ENCODE measurements around the gene PDE2A.

Gene PDE2A

GRCh38 chr11:72634016-72634415 lies 40.2 kb downstream of the PDE2A start:
- no peak for DNase-seq

GRCh38 chr11:72633068-72633467 lies 41.2 kb downstream of the PDE2A start:
- no peak for DNase-seq

GRCh38 chr11:72631806-72632731 lies 42.2 kb downstream of the PDE2A start:
- no peak for DNase-seq

- DNase-seq, result no peak
These were observed 43.9 kb downstream of the PDE2A start for GRCh38 chr11:72630104-72630852.

GRCh38 chr11:72629266-72629665 lies 45.0 kb downstream of the PDE2A start:
- DNase-seq, result no peak

GRCh38 chr11:72627594-72628281 lies 46.5 kb downstream of the PDE2A start:
- no peak for DNase-seq

GRCh38 chr11:72626414-72626936 lies 47.7 kb downstream of the PDE2A start:
- no peak for DNase-seq

GRCh38 chr11:72625691-72626413 lies 48.4 kb downstream of the PDE2A start:
- DNase-seq, result no peak

GRCh38 chr11:72624496-72625201 lies 49.6 kb downstream of the PDE2A start:
- peak in 1 of 2 donors; percentile 55 for DNase-seq

- no peak for DNase-seq
These were observed 51.2 kb downstream of the PDE2A start for GRCh38 chr11:72623052-72623451.

GRCh38 chr11:72621008-72621610 lies 53.1 kb downstream of the PDE2A start:
- DNase-seq, result no peak

- DNase-seq, result no peak
These were observed 55.4 kb downstream of the PDE2A start for GRCh38 chr11:72618803-72619202.

- no peak for DNase-seq
These were observed 57.0 kb downstream of the PDE2A start for GRCh38 chr11:72617080-72617762.

- no peak for DNase-seq
These were observed 57.6 kb downstream of the PDE2A start for GRCh38 chr11:72616655-72617054.

GRCh38 chr11:72615329-72615728 lies 58.9 kb downstream of the PDE2A start:
- no peak for DNase-seq

GRCh38 chr11:72614381-72614780 lies 59.8 kb downstream of the PDE2A start:
- no peak for DNase-seq

- peak; percentile 82 to 84 for DNase-seq
These were observed 60.2 kb downstream of the PDE2A start for GRCh38 chr11:72613977-72614376.

- DNase-seq, result no peak
These were observed 60.8 kb downstream of the PDE2A start for GRCh38 chr11:72613450-72613849.

GRCh38 chr11:72609476-72609875 lies 64.7 kb downstream of the PDE2A start:
- DNase-seq, result no peak

GRCh38 chr11:72609045-72609444 lies 65.2 kb downstream of the PDE2A start:
- peak; percentile 32 for DNase-seq

- no peak for DNase-seq
These were observed 66.7 kb downstream of the PDE2A start for GRCh38 chr11:72607496-72607895.

Data from inflammatory macrophage treated with lipopolysaccharide for 1 hour (primary cell).